ENCODE results near the gene MARK4.

DNA sequence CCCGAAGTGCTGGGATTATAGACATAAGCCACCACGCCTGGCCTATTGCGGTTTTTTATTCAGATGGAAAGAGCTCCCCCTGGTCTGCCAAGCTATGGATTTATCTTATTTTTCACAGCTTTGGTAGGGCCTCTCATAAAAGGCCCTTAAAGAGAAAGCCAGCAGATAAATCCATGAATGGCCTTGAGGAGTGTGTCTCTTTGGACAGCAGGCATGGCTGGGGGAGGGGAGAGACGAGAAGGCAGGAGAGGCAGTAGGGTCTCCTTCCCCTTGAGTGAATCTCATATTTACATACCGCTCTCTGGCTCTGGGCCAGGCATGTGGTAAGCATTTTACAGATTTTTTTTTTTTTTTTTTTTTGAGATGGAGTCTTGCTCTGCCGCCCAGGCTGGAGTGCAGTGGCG is 25.2 kb downstream of the MARK4 start:
- TF ChIP-seq, protein P1, sequence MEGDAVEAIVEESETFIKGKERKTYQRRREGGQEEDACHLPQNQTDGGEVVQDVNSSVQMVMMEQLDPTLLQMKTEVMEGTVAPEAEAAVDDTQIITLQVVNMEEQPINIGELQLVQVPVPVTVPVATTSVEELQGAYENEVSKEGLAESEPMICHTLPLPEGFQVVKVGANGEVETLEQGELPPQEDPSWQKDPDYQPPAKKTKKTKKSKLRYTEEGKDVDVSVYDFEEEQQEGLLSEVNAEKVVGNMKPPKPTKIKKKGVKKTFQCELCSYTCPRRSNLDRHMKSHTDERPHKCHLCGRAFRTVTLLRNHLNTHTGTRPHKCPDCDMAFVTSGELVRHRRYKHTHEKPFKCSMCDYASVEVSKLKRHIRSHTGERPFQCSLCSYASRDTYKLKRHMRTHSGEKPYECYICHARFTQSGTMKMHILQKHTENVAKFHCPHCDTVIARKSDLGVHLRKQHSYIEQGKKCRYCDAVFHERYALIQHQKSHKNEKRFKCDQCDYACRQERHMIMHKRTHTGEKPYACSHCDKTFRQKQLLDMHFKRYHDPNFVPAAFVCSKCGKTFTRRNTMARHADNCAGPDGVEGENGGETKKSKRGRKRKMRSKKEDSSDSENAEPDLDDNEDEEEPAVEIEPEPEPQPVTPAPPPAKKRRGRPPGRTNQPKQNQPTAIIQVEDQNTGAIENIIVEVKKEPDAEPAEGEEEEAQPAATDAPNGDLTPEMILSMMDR (conservative IDR thresholded peaks at IDR 0.05): no peak
- no peak for TF ChIP-seq ZFX (IDR thresholded peaks at IDR 0.05)

All from C4-2B (cell line).